ENCODE results near the gene CNPY1. TPM values are rescaled to one million over a fixed set of nuclear protein-coding genes. Genes with fewer than 3 reads are reported as not detected.

Gene CNPY1
- total RNA-seq, 1 donor from 2014 or later: not detected

DNA sequence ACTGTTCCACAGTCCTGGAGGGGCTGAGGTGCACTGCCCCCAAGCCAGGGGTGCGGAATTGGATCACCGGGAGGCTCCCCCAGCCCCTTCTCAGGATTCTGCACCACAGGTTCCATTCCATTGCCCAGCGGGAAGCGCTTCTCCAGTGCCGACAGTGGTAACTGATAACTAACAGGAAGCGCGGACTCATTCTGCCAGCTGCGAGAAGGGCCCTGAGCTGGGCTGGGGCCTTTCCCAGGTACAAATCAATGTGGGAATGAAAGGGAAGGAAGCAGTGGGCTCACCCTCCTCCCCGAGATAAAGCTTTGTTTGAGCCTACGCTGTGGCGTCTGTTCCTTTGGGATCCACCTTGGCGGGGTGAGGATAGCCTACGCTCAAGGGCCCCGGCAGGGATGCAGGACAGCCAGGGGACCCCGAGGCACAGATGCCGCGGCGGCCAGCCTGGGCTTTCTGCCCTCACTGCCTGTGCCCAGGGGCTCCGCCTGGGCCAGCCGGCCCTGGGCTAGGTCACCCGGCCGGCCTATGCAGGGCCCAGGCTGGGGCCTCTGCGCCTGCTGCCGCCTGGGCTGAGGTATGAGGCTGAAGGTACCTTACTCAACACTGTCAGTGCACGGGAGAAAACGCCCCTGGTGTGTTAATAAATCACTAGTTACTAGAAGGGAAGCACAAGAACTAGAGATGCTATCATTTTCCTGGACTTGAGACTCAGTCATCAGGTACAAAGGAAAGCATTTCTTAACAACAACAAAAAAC is 49.0 kb downstream of the CNPY1 start:
- intact Hi-C loops (cut with DNase I): no loop called here
- H3K27me3 ChIP-seq: no peaks in the 10 kb centered on the region
- no peak for DNase-seq (ENCODE audit: extremely low spot score in 2 of 2)

DNA sequence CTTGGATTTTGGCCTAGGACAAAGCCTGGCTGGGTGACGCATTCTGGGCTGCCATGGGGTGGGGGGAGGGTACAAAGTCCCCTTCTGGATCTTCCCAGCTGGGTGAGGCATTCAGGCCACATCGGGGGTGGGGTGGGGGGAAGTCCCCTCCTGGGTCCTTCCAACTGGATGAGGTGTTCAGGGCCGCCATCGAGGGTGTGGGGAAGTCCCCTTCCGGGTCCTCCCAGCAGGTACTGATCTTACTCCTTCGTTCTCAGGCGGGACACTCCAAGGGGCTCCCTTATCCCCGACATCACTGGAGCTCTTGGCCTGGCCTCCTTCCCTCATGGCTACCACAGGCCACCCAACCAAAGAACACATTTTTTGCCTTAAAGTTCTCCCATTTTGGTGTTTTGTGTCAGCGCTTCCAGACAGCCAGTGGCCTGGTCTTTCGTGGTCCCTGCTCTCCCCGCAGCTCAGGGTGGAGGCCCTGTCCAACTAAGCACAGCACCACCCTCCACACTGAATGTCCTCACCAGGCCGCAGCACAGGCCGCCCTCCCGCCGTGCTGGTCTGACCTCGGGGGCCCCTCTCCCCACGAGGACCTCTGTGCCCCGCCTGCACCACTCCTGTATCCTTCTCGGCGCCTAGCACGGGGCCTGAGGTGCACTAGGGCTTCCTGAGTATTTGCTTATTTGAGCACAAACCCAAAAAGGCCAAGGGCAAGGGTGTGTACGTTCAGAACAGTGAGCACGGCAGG is 49.9 kb downstream of the CNPY1 start:
- Histone ChIP-seq H3K4me3 (no peak overlapping the region), H3K4me1 (no peaks in the 10 kb centered on the region), H3K27ac (no peak overlapping the region), H3K36me3 (no peaks in the 10 kb centered on the region), H3K27me3 (no peaks in the 10 kb centered on the region), H3K9me3 (no peaks in the 10 kb centered on the region)
- DNase-seq (ENCODE audit: extremely low spot score in 2 of 2): no peak
- TF ChIP-seq, protein P1, sequence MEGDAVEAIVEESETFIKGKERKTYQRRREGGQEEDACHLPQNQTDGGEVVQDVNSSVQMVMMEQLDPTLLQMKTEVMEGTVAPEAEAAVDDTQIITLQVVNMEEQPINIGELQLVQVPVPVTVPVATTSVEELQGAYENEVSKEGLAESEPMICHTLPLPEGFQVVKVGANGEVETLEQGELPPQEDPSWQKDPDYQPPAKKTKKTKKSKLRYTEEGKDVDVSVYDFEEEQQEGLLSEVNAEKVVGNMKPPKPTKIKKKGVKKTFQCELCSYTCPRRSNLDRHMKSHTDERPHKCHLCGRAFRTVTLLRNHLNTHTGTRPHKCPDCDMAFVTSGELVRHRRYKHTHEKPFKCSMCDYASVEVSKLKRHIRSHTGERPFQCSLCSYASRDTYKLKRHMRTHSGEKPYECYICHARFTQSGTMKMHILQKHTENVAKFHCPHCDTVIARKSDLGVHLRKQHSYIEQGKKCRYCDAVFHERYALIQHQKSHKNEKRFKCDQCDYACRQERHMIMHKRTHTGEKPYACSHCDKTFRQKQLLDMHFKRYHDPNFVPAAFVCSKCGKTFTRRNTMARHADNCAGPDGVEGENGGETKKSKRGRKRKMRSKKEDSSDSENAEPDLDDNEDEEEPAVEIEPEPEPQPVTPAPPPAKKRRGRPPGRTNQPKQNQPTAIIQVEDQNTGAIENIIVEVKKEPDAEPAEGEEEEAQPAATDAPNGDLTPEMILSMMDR (IDR thresholded peaks at IDR 0.05): no peak
- no peak for TF ChIP-seq POLR2A (IDR thresholded peaks at IDR 0.05)
- TF ChIP-seq POLR2AphosphoS5 (IDR thresholded peaks at IDR 0.05; ENCODE audit: insufficient read depth in 1 of 2, low read depth in 1 of 2): no peak
- intact Hi-C loops (cut with DNase I): no loop called here

More for the DNA sequence above, 49.0 kb downstream of the CNPY1 start:
- Histone ChIP-seq H3K4me1 (no peaks in the 10 kb centered on the region), H3K4me3 (no peak overlapping the region), H3K27ac (no peak overlapping the region), H3K9me3 (no peaks in the 10 kb centered on the region), H3K36me3 (no peaks in the 10 kb centered on the region)
- TF ChIP-seq POLR2AphosphoS5 (IDR thresholded peaks at IDR 0.05; ENCODE audit: insufficient read depth in 1 of 2, low read depth in 1 of 2) (no peak), POLR2A (IDR thresholded peaks at IDR 0.05) (no peak)
- TF ChIP-seq, protein P1 (IDR thresholded peaks at IDR 0.05): no peak

DNA sequence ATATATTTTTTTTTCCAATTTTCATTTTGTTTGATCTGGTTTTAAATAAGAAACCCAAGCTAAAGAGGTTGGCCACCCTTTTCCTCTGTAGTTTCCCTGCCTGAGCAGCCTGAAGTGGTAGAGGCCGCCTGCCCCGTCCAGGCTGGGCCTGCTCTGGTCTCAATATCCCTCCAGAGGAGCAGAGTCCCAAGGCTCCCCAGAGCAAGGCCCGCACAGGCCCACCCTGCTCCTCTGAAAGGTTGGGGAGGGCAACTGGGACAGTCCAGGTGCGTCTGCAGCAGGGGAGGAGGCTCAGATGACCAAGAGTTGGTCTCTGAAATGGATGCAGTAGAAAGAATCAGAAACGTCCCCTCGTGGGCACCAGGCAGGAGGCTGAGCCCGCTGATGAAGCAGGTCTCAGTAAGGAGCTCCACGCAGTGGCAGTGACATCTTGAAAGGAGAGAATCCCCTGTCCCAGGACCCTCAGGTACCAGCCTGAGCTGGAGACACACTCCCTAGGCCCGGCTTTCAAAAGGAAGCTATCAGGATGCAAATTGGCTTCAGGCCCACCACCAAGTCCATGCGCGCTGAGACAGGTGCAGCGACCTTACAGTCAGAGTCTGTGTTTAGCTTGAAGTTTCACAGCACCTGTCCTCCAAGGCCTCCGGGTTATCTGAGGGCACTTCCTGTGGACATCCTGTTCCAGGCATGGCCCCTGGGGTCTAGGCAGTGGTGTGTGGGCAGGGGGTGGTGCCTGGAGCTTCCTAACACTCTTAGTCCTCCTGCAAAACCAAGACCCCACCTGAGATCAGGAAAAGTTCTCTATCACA is 50.7 kb downstream of the CNPY1 start:
- intact Hi-C loops (cut with DNase I): no loop called here
- Histone ChIP-seq H3K27ac (no peak overlapping the region), H3K27me3 (no peaks in the 10 kb centered on the region), H3K9me3 (no peaks in the 10 kb centered on the region), H3K4me1 (peaks cover 7% of the 10 kb centered on the region), H3K4me3 (no peak overlapping the region), H3K36me3 (no peaks in the 10 kb centered on the region)
- TF ChIP-seq POLR2AphosphoS5 (IDR thresholded peaks at IDR 0.05; ENCODE audit: insufficient read depth in 1 of 2, low read depth in 1 of 2) (no peak), POLR2A (IDR thresholded peaks at IDR 0.05) (no peak)
- TF ChIP-seq, protein P1 (IDR thresholded peaks at IDR 0.05): no peak
- no peak for DNase-seq (ENCODE audit: extremely low spot score in 2 of 2)

DNA sequence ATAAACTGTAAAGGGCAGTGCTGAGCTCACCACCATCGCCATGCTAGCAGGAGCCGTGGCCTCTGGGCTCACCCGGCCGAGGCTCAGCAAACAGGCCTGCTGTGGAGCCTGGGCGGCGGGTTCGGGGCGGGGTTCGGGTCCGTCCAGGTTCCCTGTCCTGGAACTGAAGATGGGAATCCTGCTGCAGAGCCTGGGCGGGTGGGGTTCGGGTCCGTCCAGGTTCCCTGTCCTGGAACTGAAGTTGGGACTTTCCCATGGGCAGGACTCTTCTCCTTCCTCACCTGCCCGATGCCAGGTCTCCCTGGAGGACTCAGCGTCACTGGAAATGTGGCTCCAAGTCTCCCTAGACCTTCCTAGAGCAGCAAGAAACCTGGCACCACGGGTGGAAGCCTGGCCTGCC is 51.8 kb downstream of the CNPY1 start:
- no peaks in the 10 kb centered on the region for H3K27me3 ChIP-seq
- no peaks in the 10 kb centered on the region for H3K9me3 ChIP-seq
- no peaks in the 10 kb centered on the region for H3K36me3 ChIP-seq
- no peak overlapping the region for H3K27ac ChIP-seq
- TF ChIP-seq, protein P1 (IDR thresholded peaks at IDR 0.05): no peak
- no peak for TF ChIP-seq POLR2AphosphoS5 (IDR thresholded peaks at IDR 0.05; ENCODE audit: insufficient read depth in 1 of 2, low read depth in 1 of 2)
- TF ChIP-seq POLR2A (IDR thresholded peaks at IDR 0.05): no peak
- intact Hi-C loops (cut with DNase I): no loop called here
- H3K4me3 ChIP-seq: no peak overlapping the region
- H3K4me1 ChIP-seq: peaks cover 15% of the 10 kb centered on the region
- no peak for DNase-seq (ENCODE audit: extremely low spot score in 2 of 2)

All from vagina (tissue), 2 donors.